ENCODE results near the gene BEX2. TPM values are rescaled to one million over a fixed set of nuclear protein-coding genes. Genes with fewer than 3 reads are reported as not detected.
"Not testable (repeated sequence)": the region's sequence is repeated elsewhere in the genome, so short reads cannot be mapped to it uniquely, and the experiment has no call there.

BEX2 gene
- total RNA-seq: 10 to 100 TPM; 41.2 to 79.0 TPM

- intact Hi-C loops (cut with DNase I): no loop called here
- 9% methylated on average over 3 of the region's 52 CpGs for WGBS
- no peak for TF ChIP-seq CTCF (IDR thresholded peaks at IDR 0.05)
- TF ChIP-seq POLR2A (IDR thresholded peaks at IDR 0.05): peak; percentile 76
- TF ChIP-seq POLR2AphosphoS5 (IDR thresholded peaks at IDR 0.05): peak; percentile 82
These were observed at the start of gene BEX2 for GRCh38 chrX:103310555-103311398. Gene BEX2, minus strand, starts transcription at chrX:103310990. Its CDS starts 1,014 bp downstream, at chrX:103309976.

GRCh38 chrX:103360092-103360491, 49.3 kb upstream of the BEX2 start:
- no peaks in the 10 kb centered on the region for H3K36me3 ChIP-seq
- H3K4me3 ChIP-seq: no peak overlapping the region
- H3K27me3 ChIP-seq (replicated peaks; ENCODE audit: insufficient read depth): no peaks in the 10 kb centered on the region
- intact Hi-C loops (cut with DNase I): no loop called here
- H3K9me3 ChIP-seq: no peaks in the 10 kb centered on the region
- no peak for TF ChIP-seq POLR2A (IDR thresholded peaks at IDR 0.05)
- TF ChIP-seq CTCF (IDR thresholded peaks at IDR 0.05): no peak
- TF ChIP-seq POLR2AphosphoS5 (IDR thresholded peaks at IDR 0.05): no peak
- H3K27ac ChIP-seq: no peak overlapping the region
- WGBS: 63% methylated on average over 2 of the region's 2 CpGs
- DNase-seq (ENCODE audit: low spot score): no peak
- no peaks in the 10 kb centered on the region for H3K4me1 ChIP-seq (replicated peaks)

More at GRCh38 chrX:103310555-103311398, at the start of gene BEX2:
- H3K36me3 ChIP-seq: no peaks in the 10 kb centered on the region
- DNase-seq (ENCODE audit: low spot score): peak; percentile 85
- peak within 1 kb of the TSS; percentile 53 to 64 for H3K27ac ChIP-seq
- H3K27me3 ChIP-seq (replicated peaks; ENCODE audit: insufficient read depth): no peaks in the 10 kb centered on the region
- H3K9me3 ChIP-seq: no peaks in the 10 kb centered on the region
- no peaks in the 10 kb centered on the region for H3K4me1 ChIP-seq (replicated peaks)
- peak within 1 kb of the TSS; percentile 46 to 55 for H3K4me3 ChIP-seq

- H3K4me1 ChIP-seq (replicated peaks); H3K36me3 ChIP-seq; H3K4me3 ChIP-seq; intact Hi-C loops (cut with DNase I); H3K27ac ChIP-seq; DNase-seq (ENCODE audit: low spot score); H3K27me3 ChIP-seq (replicated peaks; ENCODE audit: insufficient read depth); H3K9me3 ChIP-seq: not testable (repeated sequence)
- 81% methylated on average over 3 of the region's 3 CpGs for WGBS
These were observed 48.8 kb upstream of the BEX2 start for GRCh38 chrX:103359605-103360004.

- 54% methylated on average over 2 of the region's 2 CpGs for WGBS
- Histone ChIP-seq H3K27me3 (replicated peaks; ENCODE audit: insufficient read depth) (no peaks in the 10 kb centered on the region), H3K9me3 (no peaks in the 10 kb centered on the region), H3K36me3 (no peaks in the 10 kb centered on the region), H3K4me3 (no peak overlapping the region), H3K4me1 (replicated peaks) (no peaks in the 10 kb centered on the region), H3K27ac (peak overlapping the region in 1 of 2 donors; percentile 92)
- TF ChIP-seq POLR2AphosphoS5 (IDR thresholded peaks at IDR 0.05) (no peak), CTCF (IDR thresholded peaks at IDR 0.05) (no peak), POLR2A (IDR thresholded peaks at IDR 0.05) (no peak)
- intact Hi-C loops (cut with DNase I): no loop called here
- no peak for DNase-seq (ENCODE audit: low spot score)
These were observed 47.1 kb upstream of the BEX2 start for GRCh38 chrX:103357871-103358270.

- Histone ChIP-seq H3K27me3 (replicated peaks; ENCODE audit: insufficient read depth) (no peaks in the 10 kb centered on the region), H3K4me3 (peak overlapping the region; percentile 51 to 54), H3K4me1 (replicated peaks) (no peaks in the 10 kb centered on the region), H3K9me3 (no peaks in the 10 kb centered on the region), H3K36me3 (no peaks in the 10 kb centered on the region), H3K27ac (peak overlapping the region; percentile 92)
- intact Hi-C loops (cut with DNase I): no loop called here
- peak; percentile 20 for DNase-seq (ENCODE audit: low spot score)
- no peak for TF ChIP-seq CTCF (IDR thresholded peaks at IDR 0.05)
- no peak for TF ChIP-seq POLR2AphosphoS5 (IDR thresholded peaks at IDR 0.05)
- TF ChIP-seq POLR2A (IDR thresholded peaks at IDR 0.05): no peak
- under 1% methylated on average over 13 of the region's 13 CpGs for WGBS
These were observed 46.1 kb upstream of the BEX2 start for GRCh38 chrX:103356858-103357257.

Data from prostate gland (tissue), 2 donors.